Measurements from ENCODE around the gene RNF166.

Gene RNF166

GRCh38 chr16:88690341-88691128 lies 15.7 kb downstream of the RNF166 start:
- Histone ChIP-seq H3K9me3 (no peaks in the 10 kb centered on the region), H3K27me3 (peaks cover 15% of the 10 kb centered on the region), H3K4me1 (no peaks in the 10 kb centered on the region), H3K36me3 (no peaks in the 10 kb centered on the region), H3K4me3 (ENCODE audit: low read depth, low read length) (no peak overlapping the region)
- DNase-seq: no peak
- TF ChIP-seq CTCF (IDR thresholded peaks at IDR 0.05; ENCODE audit: low read depth, low read length): no peak

GRCh38 chr16:88688013-88688778 lies 18.0 kb downstream of the RNF166 start:
- H3K27me3 ChIP-seq: peaks cover 36% of the 10 kb centered on the region
- H3K9me3 ChIP-seq: no peaks in the 10 kb centered on the region
- no peak for TF ChIP-seq CTCF (IDR thresholded peaks at IDR 0.05; ENCODE audit: low read depth, low read length)
- no peaks in the 10 kb centered on the region for H3K36me3 ChIP-seq
- DNase-seq: no peak
- no peak overlapping the region for H3K4me3 ChIP-seq (ENCODE audit: low read depth, low read length)
- no peaks in the 10 kb centered on the region for H3K4me1 ChIP-seq

GRCh38 chr16:88687676-88688012 lies 18.6 kb downstream of the RNF166 start:
- DNase-seq: no peak
- Histone ChIP-seq H3K4me3 (ENCODE audit: low read depth, low read length) (no peak overlapping the region), H3K36me3 (no peaks in the 10 kb centered on the region), H3K27me3 (peaks cover 36% of the 10 kb centered on the region), H3K4me1 (no peaks in the 10 kb centered on the region), H3K9me3 (no peaks in the 10 kb centered on the region)
- no peak for TF ChIP-seq CTCF (IDR thresholded peaks at IDR 0.05; ENCODE audit: low read depth, low read length)

- Histone ChIP-seq H3K36me3 (no peaks in the 10 kb centered on the region), H3K4me3 (ENCODE audit: low read depth, low read length) (no peak overlapping the region), H3K27me3 (peaks cover 39% of the 10 kb centered on the region), H3K9me3 (no peaks in the 10 kb centered on the region), H3K4me1 (no peaks in the 10 kb centered on the region)
- no peak for TF ChIP-seq CTCF (IDR thresholded peaks at IDR 0.05; ENCODE audit: low read depth, low read length)
- DNase-seq: no peak
These were observed 19.0 kb downstream of the RNF166 start for GRCh38 chr16:88687254-88687576.

- Histone ChIP-seq H3K9me3 (no peaks in the 10 kb centered on the region), H3K4me3 (ENCODE audit: low read depth, low read length) (peak within 1 kb of the TSS; percentile 45), H3K4me1 (no peaks in the 10 kb centered on the region), H3K27me3 (peaks cover 44% of the 10 kb centered on the region), H3K36me3 (no peaks in the 10 kb centered on the region)
- DNase-seq: peak; percentile 93
- TF ChIP-seq CTCF (IDR thresholded peaks at IDR 0.05; ENCODE audit: low read depth, low read length): no peak
These were observed 19.6 kb downstream of the RNF166 start, which contains the start of gene SNAI3 for GRCh38 chr16:88686439-88687253. Gene SNAI3 (minus strand): TSS chr16:88686507. CDS start chr16:88686406, 101 bp downstream.
